HG03442 (cell line): Measurements from ENCODE around the gene KRT35.
"Not testable (repeated sequence)": the region's sequence is repeated elsewhere in the genome, so short reads cannot be mapped to it uniquely, and the experiment has no call there.

ENCODE experiments used
- ATAC-seq: cut with Tn5 transposase; IDR thresholded peaks from one replicate; pipeline ENCODE4 v1.9.1; 2021; ENCODE audit warnings: mild to moderate bottlenecking, moderate library complexity; ENCODE audit not compliant: unreplicated experiment

KRT35 gene

DNA sequence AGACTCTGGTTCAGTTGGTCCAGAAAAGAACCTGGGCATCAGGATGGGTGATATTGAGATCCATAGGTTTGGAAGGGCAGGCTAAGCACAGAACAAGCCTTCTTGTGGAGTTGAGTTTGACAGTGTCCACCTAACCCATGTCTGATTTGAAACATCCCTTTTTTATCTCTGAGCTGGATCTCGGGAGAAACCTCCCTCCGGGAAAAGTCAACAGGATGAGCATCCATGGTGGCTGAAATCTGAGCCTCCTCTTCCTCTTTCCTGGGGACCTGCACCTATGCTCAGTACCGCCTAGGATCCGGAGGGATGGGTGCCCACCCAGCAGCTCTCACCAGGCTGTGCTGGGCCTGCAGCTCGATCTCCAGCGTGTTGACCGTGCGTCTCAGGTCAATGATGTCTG, 17.2 kb downstream of the KRT35 start:
- no peak for ATAC-seq

DNA sequence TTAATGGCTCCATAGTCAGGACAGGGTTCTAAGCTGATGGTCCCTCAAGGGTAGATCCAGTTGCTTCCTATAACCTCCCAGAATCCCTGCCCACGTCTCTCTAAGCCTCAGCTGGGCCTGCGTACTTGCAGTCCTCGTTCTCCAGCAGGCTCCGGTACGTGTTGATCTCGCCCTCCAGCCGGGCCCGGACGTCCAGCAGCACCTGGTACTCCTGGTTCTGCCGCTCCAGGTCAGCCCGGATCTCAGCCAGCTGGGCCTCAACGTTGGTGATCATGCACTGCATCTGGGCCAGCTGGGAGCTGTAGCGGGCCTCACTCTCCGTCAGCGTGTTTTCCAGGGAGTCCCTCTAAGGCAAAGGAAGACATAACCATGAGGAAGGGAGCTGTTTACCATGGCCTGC, 18.2 kb downstream of the KRT35 start:
- no peak for ATAC-seq

DNA sequence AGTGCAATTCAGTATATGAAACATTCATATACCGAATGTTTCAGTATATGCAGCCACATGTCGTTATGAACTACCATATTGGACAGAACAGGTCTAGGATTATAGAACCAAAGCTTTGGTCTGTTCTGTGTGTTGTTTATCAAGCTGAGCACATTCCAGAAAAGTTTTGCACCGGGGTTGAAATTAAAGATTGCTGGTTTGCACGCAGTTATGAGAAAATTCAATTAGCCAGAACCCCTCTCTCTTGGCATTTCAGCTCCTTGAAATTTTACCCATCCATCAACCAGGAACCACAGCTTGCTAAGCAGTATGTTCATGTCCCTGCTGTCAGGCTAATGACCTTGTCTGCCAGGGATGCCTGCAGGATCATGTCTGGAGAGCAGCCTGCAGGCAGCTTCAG, 23.3 kb downstream of the KRT35 start:
- ATAC-seq, result no peak

DNA sequence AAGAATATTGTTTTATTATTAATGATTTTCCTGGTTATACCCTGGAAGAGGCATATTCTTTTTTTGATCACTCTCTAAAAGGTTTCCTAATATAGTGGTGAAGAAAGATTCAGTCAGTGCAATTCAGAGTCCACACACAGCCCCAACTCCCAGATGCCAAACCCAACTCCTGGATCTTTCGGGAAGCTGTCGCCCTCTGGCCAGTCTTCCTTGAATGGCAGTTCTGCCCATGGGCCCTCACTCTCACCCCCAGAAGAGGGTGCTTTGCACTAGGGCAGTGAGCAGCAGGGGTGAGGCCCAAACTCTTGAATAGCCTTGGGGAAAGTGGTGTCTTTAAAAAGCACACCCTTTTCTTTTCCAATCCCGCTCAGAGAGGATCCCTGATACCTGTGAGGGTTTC, 24.7 kb downstream of the KRT35 start:
- no peak for ATAC-seq

DNA sequence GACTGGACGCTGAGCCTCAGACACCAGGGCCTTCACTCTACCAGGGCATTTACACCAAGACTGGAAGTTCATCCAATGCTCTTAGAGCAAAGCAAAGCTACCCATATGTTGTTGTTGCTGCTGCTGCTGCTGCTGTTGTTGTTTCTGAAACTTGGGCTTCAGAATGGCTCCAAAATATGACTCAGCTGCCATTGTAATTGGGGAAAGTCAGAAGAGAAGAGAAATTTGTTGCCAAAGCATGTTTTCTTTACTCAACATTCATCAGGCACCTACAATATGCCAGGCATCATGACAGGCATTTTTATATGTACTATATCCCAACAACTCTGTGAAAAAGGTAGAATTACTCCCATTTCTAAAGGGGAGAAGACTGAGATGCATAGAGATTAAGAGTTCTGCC, 25.7 kb downstream of the KRT35 start:
- ATAC-seq, result no peak

DNA sequence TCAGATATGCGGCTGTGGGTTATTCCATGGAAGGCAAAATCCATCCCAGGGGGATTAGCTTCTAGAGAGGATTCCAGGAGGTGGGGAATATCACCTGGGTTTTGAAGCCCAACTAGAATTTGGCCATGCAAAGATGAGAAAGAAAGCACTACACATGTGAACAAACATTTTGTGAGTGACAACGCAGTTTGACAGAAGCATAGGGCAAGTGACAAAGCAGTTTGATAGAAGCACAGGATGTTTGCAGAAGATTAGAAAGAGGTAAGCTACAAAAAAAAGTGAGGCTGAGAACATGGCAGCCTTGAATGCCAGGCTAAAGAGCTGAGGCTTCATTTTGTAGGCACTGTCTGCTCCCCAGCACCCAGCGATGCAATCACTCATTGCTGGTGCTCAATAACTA, 27.9 kb downstream of the KRT35 start:
- ATAC-seq, result no peak

DNA sequence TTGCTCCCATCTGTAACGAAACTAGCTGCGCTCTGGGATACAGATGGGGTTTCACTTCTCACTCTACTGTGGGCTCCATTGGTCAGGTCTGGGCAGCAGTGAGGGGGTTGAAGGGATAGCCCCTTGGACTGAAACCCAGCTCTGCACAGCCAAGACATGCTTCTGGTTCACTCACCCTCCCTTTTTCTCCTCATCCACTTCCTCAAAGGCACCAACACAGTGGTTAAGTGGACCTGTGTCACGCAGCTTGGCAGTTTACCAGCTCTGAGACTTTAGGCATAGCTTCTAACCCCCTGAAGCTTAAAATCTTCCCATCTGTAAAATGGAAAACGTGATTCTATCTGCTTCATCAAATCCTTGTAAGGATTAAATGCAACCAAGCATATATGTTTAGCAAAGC, 28.7 kb downstream of the KRT35 start:
- ATAC-seq, result no peak

DNA sequence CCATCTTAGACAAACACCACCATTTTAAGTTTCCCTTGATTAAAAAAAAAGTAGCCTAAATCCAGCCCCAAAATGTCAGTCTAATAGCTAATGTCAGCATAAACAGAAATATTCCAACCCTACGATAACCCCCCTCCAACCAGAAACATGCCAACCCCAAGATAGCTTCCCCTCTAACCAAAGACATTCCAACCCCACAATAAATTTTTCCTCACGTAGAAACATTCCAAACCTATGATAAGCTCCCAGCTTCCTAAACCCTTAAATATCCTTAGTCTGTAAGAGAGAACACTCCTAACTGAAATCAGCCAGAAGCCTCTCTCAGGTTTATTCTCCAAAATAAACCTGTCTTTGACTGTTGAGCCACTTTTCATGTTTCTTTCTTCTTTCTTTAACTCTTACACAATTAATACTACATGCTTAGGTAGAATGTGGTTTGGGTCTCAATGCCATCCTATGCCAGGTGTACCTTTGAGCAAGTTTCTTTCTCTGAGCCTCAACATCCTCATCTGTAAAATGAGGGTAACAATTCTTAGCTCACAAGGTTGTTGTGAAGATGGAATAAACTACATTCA, 29.7 kb downstream of the KRT35 start:
- no peak for ATAC-seq

DNA sequence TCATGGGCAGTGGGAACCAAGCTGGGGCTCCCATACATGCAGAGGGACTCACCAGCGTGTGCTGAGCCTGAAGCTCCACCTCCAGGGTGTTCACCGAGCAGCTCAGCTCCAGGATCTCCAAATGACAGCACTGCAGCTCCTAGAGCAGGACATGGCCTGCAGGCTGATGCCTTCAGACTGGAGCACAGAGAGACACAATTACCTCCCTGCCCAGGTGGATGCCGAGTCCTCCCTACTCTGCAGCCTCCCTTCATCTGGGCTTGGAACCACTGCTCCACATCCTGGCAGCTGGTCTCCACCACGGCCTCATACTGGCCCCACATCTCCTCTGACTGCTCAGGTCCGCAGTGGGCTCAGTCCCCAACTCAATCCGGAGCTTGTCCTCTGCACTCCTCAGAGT, 31.9 kb downstream of the KRT35 start:
- ATAC-seq, result no peak

DNA sequence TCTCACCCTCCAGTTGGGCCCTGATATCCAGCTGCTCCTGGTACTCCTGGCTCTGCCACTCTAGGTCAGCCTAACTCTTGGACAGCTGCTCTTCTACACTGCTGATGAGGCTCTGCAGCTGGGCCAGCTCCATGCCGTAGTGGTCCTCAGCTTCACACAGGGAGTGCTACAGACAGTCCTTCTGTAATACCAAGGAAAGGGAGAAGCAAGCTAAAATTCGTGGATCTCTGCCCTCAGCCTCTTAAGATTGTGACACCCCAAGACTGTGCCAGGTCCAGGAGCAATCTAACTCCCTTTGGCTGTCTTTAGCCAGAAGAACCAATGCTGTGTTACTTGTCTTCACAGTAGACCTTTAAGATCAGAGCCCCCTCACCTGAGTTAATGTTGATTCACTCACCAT, 32.4 kb downstream of the KRT35 start:
- ATAC-seq, result no peak

DNA sequence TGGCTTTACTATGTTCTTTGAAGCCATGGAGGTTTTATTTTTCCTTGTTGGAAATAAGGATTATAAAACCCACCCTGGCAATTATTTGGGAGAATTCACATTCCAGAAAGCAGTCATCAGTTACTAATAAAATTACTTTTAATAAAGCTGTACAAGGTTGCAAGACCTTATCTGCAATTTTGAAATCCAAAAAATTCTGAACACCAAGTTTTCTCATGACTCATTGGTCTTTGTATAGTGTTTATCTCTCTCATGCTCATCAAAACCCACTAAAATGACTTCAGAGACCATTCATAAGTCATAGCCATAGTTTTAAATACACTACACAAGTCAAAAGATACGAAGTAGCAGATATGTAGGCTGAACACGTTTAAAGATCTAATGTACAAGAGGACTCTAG, 34.1 kb downstream of the KRT35 start:
- ATAC-seq, result no peak

DNA sequence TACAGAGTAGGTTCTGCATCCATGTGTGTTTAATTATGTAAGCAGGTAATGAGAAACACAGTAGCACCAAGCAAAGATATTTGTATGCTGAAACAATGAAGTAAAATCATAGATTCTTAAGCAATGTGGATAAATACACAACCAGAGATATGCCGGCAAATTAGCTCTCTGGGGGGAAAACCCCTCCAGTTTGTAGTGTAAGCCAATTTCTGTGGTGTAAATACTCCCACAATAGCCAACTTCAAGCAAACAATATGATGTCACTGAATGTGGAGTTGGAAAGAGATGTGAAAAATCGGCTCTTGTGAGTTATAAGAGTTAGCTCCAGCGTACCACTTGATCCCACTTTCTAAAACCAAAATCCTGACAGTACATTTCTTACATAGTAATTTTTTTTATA, 36.3 kb downstream of the KRT35 start:
- no peak for ATAC-seq

DNA sequence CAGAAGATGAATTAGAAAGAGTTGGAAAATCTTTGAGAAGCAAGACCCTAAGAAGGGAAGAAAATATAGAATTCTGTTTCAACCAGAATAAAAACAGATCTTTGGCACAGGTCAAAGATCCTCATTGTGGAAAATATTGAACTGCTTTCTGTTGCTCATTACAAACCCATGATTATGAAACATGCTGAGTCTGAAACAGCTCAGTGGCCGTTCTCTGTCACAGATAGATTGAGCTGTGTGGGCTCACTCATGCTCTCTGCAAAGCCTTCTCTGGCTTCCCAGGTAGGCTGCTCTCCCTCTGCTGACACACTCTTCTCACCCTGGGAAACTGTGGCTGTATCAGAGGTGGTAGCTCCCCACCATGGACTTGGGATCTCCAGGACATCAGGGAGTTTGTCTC, 36.8 kb downstream of the KRT35 start:
- ATAC-seq, result no peak

DNA sequence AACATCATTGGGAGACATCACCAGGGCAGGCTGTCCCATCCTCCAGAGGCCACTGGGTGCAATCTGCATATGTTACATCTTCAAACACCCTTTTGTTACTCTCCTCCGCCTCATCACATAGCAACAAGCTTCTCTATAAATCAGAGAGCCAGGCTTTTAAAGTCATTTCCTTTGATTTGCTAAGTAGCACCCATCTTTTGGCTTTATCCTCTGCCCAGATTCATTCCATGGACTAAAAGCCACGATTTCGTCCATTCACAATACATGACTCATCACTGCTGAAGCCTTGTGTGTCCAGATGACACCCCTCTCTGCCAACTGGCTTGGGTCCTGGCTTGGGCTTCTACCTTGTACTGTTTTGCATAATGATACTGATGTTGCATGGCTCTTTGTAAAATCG, 38.2 kb downstream of the KRT35 start:
- no peak for ATAC-seq

DNA sequence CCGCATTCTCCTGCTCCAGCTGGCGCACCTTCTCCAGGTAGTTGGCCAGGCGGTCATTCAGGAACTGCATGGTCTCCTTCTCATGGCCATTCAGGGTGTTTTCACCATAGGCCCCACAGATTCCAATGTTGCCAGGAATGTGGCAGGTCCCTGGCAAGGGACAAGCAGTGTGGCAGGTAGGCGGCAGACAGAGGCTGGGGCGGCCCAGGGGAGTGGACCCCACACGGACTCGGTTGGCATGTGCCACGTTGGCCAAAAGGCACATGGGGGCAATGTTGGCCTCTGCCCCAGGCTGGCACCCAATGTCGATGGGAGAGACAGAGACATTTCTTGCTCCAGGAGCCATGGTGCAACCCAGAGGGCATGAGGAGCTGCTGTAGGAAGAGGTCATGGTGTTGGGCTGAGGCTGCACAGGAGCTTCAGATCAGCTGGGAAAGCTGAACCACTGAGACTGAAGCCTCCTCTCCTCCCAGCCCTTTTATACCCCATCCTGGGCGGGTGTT, 40.4 kb downstream of the KRT35 start, which contains the start of gene KRT38:
TSS of gene KRT38 (minus strand) at position 453 of the 503 bp plus-strand sequence. CDS start at position 391, 62 bp downstream.
- ATAC-seq, result no peak

DNA sequence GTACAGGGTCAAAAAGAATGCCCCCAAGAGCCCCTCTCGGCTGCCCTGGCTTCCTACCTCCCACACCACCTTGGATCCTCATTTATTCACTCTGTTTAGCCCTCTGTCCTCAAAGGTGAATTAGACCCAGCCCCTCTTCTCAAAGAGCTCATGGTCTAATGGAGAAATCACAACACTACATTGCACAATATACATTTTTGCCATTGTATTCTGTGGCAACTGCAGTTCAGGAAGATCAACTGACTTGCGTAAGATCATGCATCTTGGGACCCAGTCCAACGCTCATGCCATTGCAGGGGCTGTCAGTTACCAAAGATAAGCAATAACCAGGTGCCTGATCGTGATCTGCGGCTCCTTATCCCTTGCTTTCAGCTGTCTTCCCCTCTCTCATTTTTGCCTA, 41.6 kb downstream of the KRT35 start:
- ATAC-seq, result no peak

DNA sequence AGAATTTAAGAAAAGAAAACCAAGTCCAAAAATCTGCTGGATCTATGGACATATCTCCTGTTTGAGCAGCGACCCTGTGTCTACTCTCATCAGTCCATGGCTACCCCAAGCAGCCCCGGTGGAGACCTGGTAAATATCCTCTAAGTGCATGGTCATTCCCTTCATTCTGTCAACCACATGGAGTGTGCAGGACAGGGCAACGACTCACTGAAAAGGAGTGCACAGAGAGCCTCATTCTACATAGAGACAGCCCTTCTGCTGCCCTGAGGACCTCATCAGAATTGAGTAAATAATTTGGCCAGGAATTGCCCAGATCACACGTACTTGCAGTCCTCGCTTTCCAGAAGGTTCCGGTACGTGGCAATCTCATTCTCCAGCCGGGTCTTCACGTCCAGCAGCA, 43.2 kb downstream of the KRT35 start:
- no peak for ATAC-seq

DNA sequence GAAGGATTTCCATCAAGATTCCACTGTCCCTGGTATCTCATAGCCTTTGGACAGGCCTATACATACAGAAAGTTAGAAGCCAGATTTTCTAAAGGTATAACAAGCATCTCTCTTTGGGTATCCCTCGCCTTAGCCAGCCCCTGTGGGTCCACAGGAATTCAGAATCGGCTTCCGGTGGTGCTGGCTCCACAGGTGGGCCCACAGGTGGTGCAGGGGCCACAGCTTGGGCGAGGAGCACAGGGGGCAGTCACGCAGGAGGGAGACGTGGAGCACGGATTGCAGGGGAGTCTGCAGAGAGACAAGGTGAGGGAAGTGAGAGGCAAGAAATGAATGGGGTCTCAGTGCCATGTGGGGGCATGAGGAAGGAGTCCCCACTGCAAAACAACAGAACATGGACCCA, 43.7 kb downstream of the KRT35 start:
- no peak for ATAC-seq

DNA sequence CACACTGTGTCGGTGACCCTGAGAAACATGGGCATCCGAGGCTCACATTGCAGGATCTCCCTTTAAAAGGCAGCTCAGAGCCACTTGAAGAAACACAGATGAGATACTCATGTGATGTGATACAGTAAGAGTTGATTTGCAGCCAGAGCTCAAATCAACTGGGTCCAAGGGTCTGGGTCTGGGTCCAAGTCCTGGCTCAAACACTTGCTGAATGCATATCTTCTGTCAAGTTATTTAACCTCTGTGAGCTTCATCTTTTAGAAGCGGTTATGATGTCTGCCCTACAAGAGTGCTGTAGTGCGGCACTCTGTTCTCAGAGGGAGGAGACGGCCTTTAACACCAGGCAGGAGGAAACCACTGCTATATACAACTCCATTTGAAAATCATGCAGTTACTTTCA, 46.5 kb downstream of the KRT35 start:
- ATAC-seq, result no peak

DNA sequence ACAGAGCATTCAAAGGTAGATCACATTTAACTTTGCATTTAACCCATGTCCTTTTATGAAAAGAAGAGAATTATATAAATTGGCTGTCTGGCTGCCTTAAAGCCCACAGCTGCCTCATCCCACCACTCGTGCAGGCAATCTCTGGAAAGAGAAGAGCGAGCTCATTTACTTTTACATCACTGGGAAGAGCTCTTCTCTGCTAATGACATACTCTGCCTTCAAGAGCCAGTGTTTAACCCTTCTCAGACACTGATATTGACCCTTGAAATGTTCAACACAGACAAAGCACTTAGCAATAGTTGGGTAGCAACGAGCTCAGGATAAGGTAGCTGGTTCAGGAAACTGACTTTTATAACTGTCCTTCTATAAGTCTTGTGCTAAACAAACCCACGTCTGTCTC, 46.9 kb downstream of the KRT35 start:
- no peak for ATAC-seq

DNA sequence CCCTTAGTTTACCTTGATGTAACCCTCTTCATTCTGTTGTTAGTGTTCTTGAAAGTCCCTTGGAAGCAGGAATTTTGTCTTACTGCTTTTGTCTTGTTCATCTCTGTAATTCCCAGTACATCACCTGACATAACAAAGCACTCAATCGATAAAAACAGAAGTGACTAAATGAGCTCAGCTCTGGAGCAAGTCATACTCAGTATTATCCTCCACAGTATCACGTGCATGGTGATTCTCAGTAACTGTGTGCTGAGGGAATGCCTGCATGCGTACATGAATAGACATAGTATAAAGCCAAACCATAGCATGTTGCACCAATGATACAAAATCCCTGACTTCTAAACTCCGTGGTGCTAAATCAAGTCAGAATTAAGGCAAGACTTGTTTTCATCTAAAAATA, 47.4 kb downstream of the KRT35 start:
- ATAC-seq, result no peak

DNA sequence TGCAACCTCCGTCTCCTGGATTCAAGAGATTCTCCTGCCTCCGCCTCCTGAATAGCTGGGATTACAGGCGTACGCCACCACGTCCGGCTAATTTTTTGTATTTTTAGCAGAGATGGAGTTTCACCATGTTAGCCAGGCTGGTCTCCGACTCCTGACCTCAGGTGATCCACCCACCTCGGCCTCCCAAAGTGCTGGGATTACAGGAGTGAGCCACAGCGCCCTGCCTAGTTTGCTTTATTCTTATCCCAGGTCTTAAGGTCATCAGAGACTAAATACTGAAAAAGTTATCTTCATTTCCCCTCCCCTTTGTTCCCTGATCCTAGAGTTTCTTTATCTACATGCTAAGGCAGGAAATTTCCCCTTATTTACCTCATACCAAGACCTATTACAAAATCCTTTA, 50.6 kb downstream of the KRT35 start:
- ATAC-seq, result not testable (repeated sequence)

DNA sequence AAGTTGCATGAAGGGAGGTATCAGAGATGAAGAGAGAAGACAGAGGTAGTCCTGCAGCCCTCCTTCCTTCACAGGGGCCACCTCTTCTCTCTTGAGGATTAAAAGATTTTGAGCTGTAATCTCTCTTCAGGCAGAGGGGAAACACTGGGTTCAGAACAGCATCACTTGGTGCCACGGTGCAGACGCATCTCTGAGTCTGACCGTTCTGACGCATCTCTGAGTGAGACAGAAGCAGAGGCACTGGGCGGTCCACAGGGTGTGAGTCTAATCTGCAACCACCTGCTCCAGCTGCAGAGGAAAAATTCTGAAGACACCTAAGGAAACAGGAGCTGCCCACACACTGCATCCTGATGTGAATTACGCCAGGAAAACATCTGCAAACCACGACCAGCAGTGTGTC, 51.3 kb downstream of the KRT35 start:
- no peak for ATAC-seq
